K562 (cell line): Measurements from ENCODE around the gene GHR. TPM values are rescaled to one million over a fixed set of nuclear protein-coding genes. Genes with fewer than 3 reads are reported as not detected.

ENCODE experiments used
- ATAC-seq: fragments of 200-7000 bp; cut with Tn5 transposase; 3 replicates; pipeline ENCODE4 v1.9.1; 2020; ENCODE audit warnings: moderate library complexity
- BruUV-seq: library from RNA; stranded (reverse); fragments of 400-500 nt; replicated peaks from 2 replicates; lab custom pipeline; 2021; lab: Mats Ljungman, UMichigan
- CTCF ChIA-PET: fragments of 300-600 bp; formaldehyde crosslinking; extraction: SDS; loops from one replicate; lab custom pipeline; 2021; ENCODE audit warnings: low intra/inter-chr PET ratio; lab: Yijun Ruan, JAX
- POLR2A ChIA-PET: fragments of 300-600, 350-650 bp; sonication (Branson Sonifier 250); formaldehyde crosslinking; extraction: SDS; loops from one replicate; lab custom pipeline; 2021; ENCODE audit warnings: antibody characterized with exemption, inconsistent platforms; lab: Yijun Ruan, JAX
- DNase-seq, 4 experiments: peaks; one replicate each; pipeline versions ENCODE4 v3.0.0 to v3.0.0-alpha.2; 2011 to 2018; ENCODE audit warnings: low spot score in 3 of 4, mixed read lengths in 3 of 4; ENCODE audit errors: extremely low read depth in 1 of 4
- FAIRE-seq: peaks from 2 replicates; lab custom pipeline; 2011; peaks lifted over from hg19 to GRCh38; lab: Jason Lieb, UNC
- H2AFZ ChIP-seq: 2 replicates; pipeline ENCODE4 v1.6.0; 2011; ENCODE audit warnings: low read depth, low read length, control low read depth, inconsistent platforms
- H3K27ac ChIP-seq: fragments of 200-600 bp; 3 replicates; pipeline ENCODE4 v1.8.0; 2011; ENCODE audit warnings: low read depth, mild to moderate bottlenecking, control low read depth, inconsistent platforms, low read length, moderate library complexity, mixed read lengths; ENCODE audit errors: extremely low read depth
- H3K27me3 ChIP-seq, 2 experiments: fragments of 300-600 bp in 1 of 2; 2 replicates in 1 of 2; 3 replicates in 1 of 2; pipeline versions ENCODE4 v1.6.0 to v1.8.0; 2011; ENCODE audit warnings: inconsistent platforms in 2 of 2, low read length in 2 of 2, mild to moderate bottlenecking in 1 of 2, mixed read lengths in 1 of 2, moderate library complexity in 1 of 2; ENCODE audit not compliant: control insufficient read depth in 2 of 2, insufficient read depth in 2 of 2
- H3K36me3 ChIP-seq: fragments of 300-600 bp; 3 replicates; pipeline ENCODE4 v1.8.0; 2011; ENCODE audit warnings: mild to moderate bottlenecking, low read length, inconsistent platforms; ENCODE audit not compliant: control insufficient read depth, insufficient read depth
- H3K4me1 ChIP-seq, 2 experiments: fragments of 200-600 bp in 1 of 2; replicated peaks in 1 of 2; 2 replicates in 1 of 2; 3 replicates in 1 of 2; pipeline versions ENCODE4 v1.5.1 to v1.8.0; 2011; ENCODE audit warnings: inconsistent platforms in 2 of 2, low read length in 2 of 2, mild to moderate bottlenecking in 1 of 2, mixed read lengths in 1 of 2, moderate library complexity in 1 of 2; ENCODE audit not compliant: control insufficient read depth in 2 of 2, insufficient read depth in 2 of 2
- H3K4me2 ChIP-seq: 2 replicates; pipeline ENCODE4 v1.6.1; 2011; ENCODE audit warnings: low read length, control low read depth, inconsistent platforms, mixed read lengths; ENCODE audit not compliant: insufficient read depth
- H3K4me3 ChIP-seq: fragments of 200-600 bp; sonication (generic), shearing (Covaris generic); 2 replicates; pipeline ENCODE4 v1.5.1; 2016; ENCODE audit warnings: control low read depth, inconsistent platforms
- H3K79me2 ChIP-seq: fragments of 200-600 bp; 3 replicates; pipeline ENCODE4 v1.8.0; 2011; ENCODE audit warnings: low read length, inconsistent platforms; ENCODE audit not compliant: control insufficient read depth, insufficient read depth
- H3K9ac ChIP-seq, 2 experiments: 2 replicates each; pipeline versions ENCODE4 v1.6.0 to v1.6.1; 2011; ENCODE audit warnings: low read depth in 2 of 2, low read length in 2 of 2, control low read depth in 1 of 2, inconsistent platforms in 1 of 2, mild to moderate bottlenecking in 1 of 2, mixed read lengths in 1 of 2; ENCODE audit not compliant: insufficient read depth in 1 of 2
- H3K9me1 ChIP-seq: one replicate; pipeline ENCODE4 v1.6.0; 2011; ENCODE audit warnings: inconsistent platforms, mild to moderate bottlenecking, low read length, moderate library complexity; ENCODE audit not compliant: control insufficient read depth, insufficient read depth
- H3K9me3 ChIP-seq: replicated peaks from 2 replicates; pipeline ENCODE4 v1.5.1; 2011; ENCODE audit warnings: low read depth, low read length, inconsistent platforms; ENCODE audit not compliant: control insufficient read depth, insufficient read depth
- H4K20me1 ChIP-seq: replicated peaks from 2 replicates; pipeline ENCODE4 v1.6.1; 2011; ENCODE audit warnings: low read length, inconsistent platforms, mixed read lengths; ENCODE audit not compliant: control insufficient read depth, insufficient read depth
- ARNT ChIP-seq, 2 experiments: fragments of 450-650 bp; IDR thresholded peaks; 2 replicates each; pipeline ENCODE4 v1.6.1; 2016; ENCODE audit warnings: mild to moderate bottlenecking in 1 of 2
- BCL6 ChIP-seq: fragments of 250-450 bp; sonication (Bioruptor Pico); IDR thresholded peaks from 2 replicates; pipeline ENCODE4 v1.4.0; 2020
- CTCF ChIP-seq, 3 experiments: IDR thresholded peaks in 2 of 3; conservative IDR thresholded peaks in 1 of 3; 2 replicates each; pipeline ENCODE4 v1.5.1; 2011 to 2012; ENCODE audit warnings: low read length in 3 of 3, mild to moderate bottlenecking in 3 of 3, control low read depth in 2 of 3, improper control_type of control experiment in 1 of 3, inconsistent platforms in 1 of 3, low read depth in 1 of 3, mixed read lengths in 1 of 3, moderate library complexity in 1 of 3; ENCODE audit not compliant: insufficient read depth in 2 of 3
- HCFC1 ChIP-seq: IDR thresholded peaks from 2 replicates; pipeline ENCODE4 v1.6.1; 2012; ENCODE audit warnings: low read depth, low read length, improper control_type of control experiment
- HINFP ChIP-seq: fragments of 450-650 bp; conservative IDR thresholded peaks from 2 replicates; pipeline ENCODE4 v1.6.1; 2016; ENCODE audit warnings: missing genetic modification characterization, low read depth, mild to moderate bottlenecking, control low read depth, missing compliant biosample characterization
- HNRNPL ChIP-seq: fragments of 200-400 bp; formaldehyde crosslinking; IDR thresholded peaks from 2 replicates; pipeline ENCODE4 v1.6.1; 2017; ENCODE audit warnings: low read depth, mild to moderate bottlenecking, low read length
- HNRNPLL ChIP-seq: fragments of 200-400 bp; formaldehyde crosslinking; IDR thresholded peaks from 2 replicates; pipeline ENCODE4 v1.6.1; 2017; ENCODE audit warnings: low read length, low read depth, mild to moderate bottlenecking; ENCODE audit not compliant: poor library complexity, severe bottlenecking
- MITF ChIP-seq: IDR thresholded peaks from 2 replicates; pipeline ENCODE4 v1.6.1; 2014; ENCODE audit warnings: antibody characterized with exemption
- NFE2 ChIP-seq: IDR thresholded peaks from 2 replicates; pipeline ENCODE4 v1.6.1; 2014; ENCODE audit warnings: antibody characterized with exemption, low read depth
- NR3C1 ChIP-seq: sonication (generic); formaldehyde crosslinking; IDR thresholded peaks from 2 replicates; pipeline ENCODE4 v1.8.1; 2022; ENCODE audit warnings: missing genetic modification reagents
- PCBP2 ChIP-seq: fragments of 200-400 bp; formaldehyde crosslinking; IDR thresholded peaks from 2 replicates; pipeline ENCODE4 v1.6.1; 2018; ENCODE audit warnings: low read length, low read depth, mild to moderate bottlenecking, moderate library complexity; ENCODE audit not compliant: poor library complexity, severe bottlenecking
- SAP30 ChIP-seq: fragments of 200-600 bp; sonication (generic); IDR thresholded peaks from 2 replicates; pipeline ENCODE4 v1.6.1; 2012; ENCODE audit warnings: borderline replicate concordance, low read depth, mild to moderate bottlenecking, moderate library complexity, low read length, control low read depth, inconsistent platforms; ENCODE audit not compliant: insufficient read depth, poor library complexity, severe bottlenecking
- SIX5 ChIP-seq, 2 experiments: IDR thresholded peaks; 2 replicates each; pipeline ENCODE4 v1.6.1; 2011; ENCODE audit warnings: low read length in 2 of 2, borderline replicate concordance in 1 of 2, low read depth in 1 of 2, mild to moderate bottlenecking in 1 of 2, moderate library complexity in 1 of 2; ENCODE audit not compliant: insufficient read depth in 1 of 2
- SOX6 ChIP-seq: fragments of 450-650 bp; IDR thresholded peaks from 2 replicates; pipeline ENCODE4 v1.6.1; 2014; ENCODE audit warnings: mild to moderate bottlenecking
- SPI1 ChIP-seq: IDR thresholded peaks from 2 replicates; pipeline ENCODE4 v1.6.1; 2011; ENCODE audit warnings: low read depth, low read length, control low read depth, borderline replicate concordance
- TCF7 ChIP-seq: sonication (generic); IDR thresholded peaks from 2 replicates; pipeline ENCODE4 v1.6.1; 2016; ENCODE audit warnings: antibody characterized with exemption, borderline replicate concordance
- U2AF1 ChIP-seq: fragments of 200-400 bp; formaldehyde crosslinking; optimal IDR thresholded peaks from 2 replicates; pipeline ENCODE3; 2017; ENCODE audit warnings: mild to moderate bottlenecking, low read depth, low read length, moderate library complexity
- ZNF253 ChIP-seq: fragments of 250-450 bp; sonication (Bioruptor Pico); conservative IDR thresholded peaks from 2 replicates; pipeline ENCODE4 v1.6.1; 2021; ENCODE audit warnings: mild to moderate bottlenecking
- ZNF696 ChIP-seq: fragments of 250-450 bp; sonication (Bioruptor Pico); conservative IDR thresholded peaks from 2 replicates; pipeline ENCODE4 v1.4.0; 2020; ENCODE audit warnings: mild to moderate bottlenecking, moderate library complexity
- WGBS: fragments of 100-300 bp; shearing (Covaris generic); methylation state at CpG from one replicate; pipeline ENCODE4 v1.1.6; 2016; ENCODE audit warnings: low coverage, mixed read lengths; ENCODE audit not compliant: insufficient coverage; ENCODE audit errors: missing lambda C conversion rate; 5-methylcytosine and 5-hydroxymethylcytosine counted together
- in situ Hi-C: fragments of 300-500 bp; cut with MboI; formaldehyde crosslinking; loops from 4 replicates; pipeline ENCODE4 v1.15.0; 2018; ENCODE audit warnings: inconsistent platforms, mixed read lengths
- intact Hi-C: fragments of 100-400 bp; cut with micrococcal nuclease; formaldehyde crosslinking; loops from 2 replicates; pipeline ENCODE4 v1.14.2; 2022
- polyA plus RNA-seq, 8 experiments: library from polyadenylated mRNA; depleted of rRNA in 4 of 8; stranded (reverse) in 5 of 8; unstranded in 3 of 8; fragments of >200 nt; fragmentation: Nextera tagmentation in 2 of 8; fragmentation: Illumina TruSeq in 1 of 8; extraction: Ambion mirVana in 2 of 8; extraction: Trizol in 1 of 8; gene quantifications; 2 replicates each; pipeline versions ENCODE4 v1.2.1 to v1.2.3, GENCODE V29; 2011 to 2014; ENCODE audit warnings: inconsistent platforms in 1 of 8, missing spikeins in 1 of 8
- total RNA-seq, 7 experiments: library from RNA; depleted of rRNA in 6 of 7; stranded (reverse); fragments of >200 nt in 6 of 7; fragmentation: Illumina TruSeq in 2 of 7; extraction: Trizol in 2 of 7; gene quantifications; 2 replicates each; pipeline versions ENCODE4 v1.2.1 to v1.2.3, GENCODE V29; 2011 to 2021; ENCODE audit warnings: low replicate concordance in 1 of 7

GHR gene
- total and polyA plus RNA-seq, 9 of the 15 experiments (the other 6 are each of a cell fraction or from before 2014, with no cell fraction given): 0.01 to 0.13 (median 0.07) TPM; not detected in 5

- BruUV-seq: no TSS peak
- in situ Hi-C loops: no loop called here
- H3K79me2 ChIP-seq: no peaks in the 10 kb centered on the region
- WGBS: 4% methylated on average over 2 of the region's 2 CpGs
- POLR2A ChIA-PET: no interaction called here
- no peaks in the 10 kb centered on the region for H3K9me3 ChIP-seq
- H3K27ac ChIP-seq: no peak overlapping the region
- H3K9me1 ChIP-seq: no peaks in the 10 kb centered on the region
- TF ChIP-seq NFE2 (no peak), TCF7 (no peak), NR3C1 (no peak), MITF (no peak), PCBP2 (no peak), ARNT (IDR thresholded peaks at IDR 0.05) (no peak), U2AF1 (no peak), CTCF (IDR thresholded peaks at IDR 0.05 in 2 of 3, conservative IDR thresholded peaks at IDR 0.05 in 1 of 3; ENCODE audit: insufficient read depth in 2 of 3, low read depth in 1 of 3, low read length in 3 of 3) (no peak), HINFP (no peak), SPI1 (no peak), HNRNPL (no peak), SOX6 (no peak), HNRNPLL (no peak), ZNF253 (CRISPR knock-in tag) (no peak), HCFC1 (no peak), ZNF696 (CRISPR knock-in tag) (no peak), SAP30 (no peak), SIX5 (IDR thresholded peaks at IDR 0.05; ENCODE audit: borderline replicate concordance in 1 of 2, insufficient read depth in 1 of 2, low read depth in 1 of 2, low read length in 2 of 2) (no peak), BCL6 (CRISPR knock-in tag) (no peak)
- no peak overlapping the region for H3K4me3 ChIP-seq
- intact Hi-C loops: no loop called here
- H3K36me3 ChIP-seq: no peaks in the 10 kb centered on the region
- H3K4me2 ChIP-seq: no peak overlapping the region
- CTCF ChIA-PET: no interaction called here
- DNase-seq (no peak), ATAC-seq (no peak), FAIRE-seq (no peak)
- H4K20me1 ChIP-seq: no peaks in the 10 kb centered on the region
- no peak overlapping the region for H3K9ac ChIP-seq
- H2AFZ ChIP-seq: no peak overlapping the region
- H3K27me3 ChIP-seq: 0 out of 5 replicates have a peak, but pooled peaks cover 0 to 7% of the 10 kb centered on the region in 2 experiments
- H3K4me1 ChIP-seq: no peaks in the 10 kb centered on the region
These were observed 201.7 kb downstream of the GHR start for GRCh38 chr5:42624912-42625311.
